Body of pancreas (tissue), 4 donors: ENCODE measurements around the gene NREP. TPM values are rescaled to one million over a fixed set of nuclear protein-coding genes. Genes with fewer than 3 reads are reported as not detected.

ENCODE experiments used
- ATAC-seq: fragments of 150-250 bp; one replicate; pipeline ENCODE4 v1.9.1; 2016
- DNase-seq, 4 donors: peaks; one replicate each; pipeline ENCODE4 v3.0.0-alpha.2; 2019
- H3K27ac ChIP-seq, 4 donors: fragments of 200-600 bp; sonication (generic); 1 replicate in 3 of 4; 2 replicates in 1 of 4; pipeline versions ENCODE4 v1.5.1 to v1.6.1; 2016 to 2019; ENCODE audit warnings: mild to moderate bottlenecking in 1 of 4, mixed read lengths in 1 of 4, moderate library complexity in 1 of 4
- H3K27me3 ChIP-seq, 2 donors: fragments of 200-600 bp; sonication (generic); one replicate each; pipeline ENCODE4 v1.6.0; 2016; ENCODE audit warnings: mild to moderate bottlenecking in 1 of 2
- H3K36me3 ChIP-seq, 2 donors: fragments of 200-600 bp; sonication (generic); replicated peaks in 1 of 2; 2 replicates each; pipeline ENCODE4 v1.5.1; 2016; ENCODE audit warnings: low read depth in 2 of 2; ENCODE audit not compliant: insufficient read depth in 1 of 2
- H3K4me1 ChIP-seq: fragments of 200-600 bp; sonication (generic); one replicate; pipeline ENCODE4 v1.6.0; 2016
- H3K4me3 ChIP-seq, 2 donors: fragments of 200-600 bp; sonication (generic); 1 replicate in 1 of 2; 2 replicates in 1 of 2; pipeline ENCODE4 v1.5.1; 2016 to 2019
- H3K9me3 ChIP-seq, 3 donors: fragments of 200-600 bp; sonication (generic); 1 replicate in 2 of 3; 2 replicates in 1 of 3; pipeline ENCODE4 v1.5.1; 2016
- POLR2A ChIP-seq, 3 donors: fragments of 450-650 bp; IDR thresholded peaks; one replicate each; pipeline ENCODE4 v1.6.1; 2016; ENCODE audit warnings: antibody characterized with exemption in 3 of 3, mild to moderate bottlenecking in 2 of 3
- WGBS, 2 donors: methylation state at CpG; one replicate each; pipeline ENCODE4 v1.1.5; 2017; 5-methylcytosine and 5-hydroxymethylcytosine counted together
- intact Hi-C: fragments of 100-400 bp; cut with DNase I; formaldehyde crosslinking; loops from one replicate; pipeline ENCODE4 v1.15.1; 2023
- total RNA-seq, 2 donors: library from RNA; depleted of rRNA; stranded (reverse); fragments of >200 nt; gene quantifications; one replicate each; pipeline ENCODE4 v1.1.0, GENCODE V29; 2016
- TF ChIP-seq, protein P1 (sequence below), 7 experiments: fragments of 450-650 bp in 4 of 7; fragments of 200-600 bp in 3 of 7; sonication (generic) in 3 of 7; IDR thresholded peaks; one replicate each; pipeline ENCODE4 v1.5.1; 2016 to 2019; ENCODE audit warnings: antibody characterized with exemption in 7 of 7

The NREP gene
- total RNA-seq, 2 donors from 2014 or later, result 4.4 to 5.3 TPM

DNA sequence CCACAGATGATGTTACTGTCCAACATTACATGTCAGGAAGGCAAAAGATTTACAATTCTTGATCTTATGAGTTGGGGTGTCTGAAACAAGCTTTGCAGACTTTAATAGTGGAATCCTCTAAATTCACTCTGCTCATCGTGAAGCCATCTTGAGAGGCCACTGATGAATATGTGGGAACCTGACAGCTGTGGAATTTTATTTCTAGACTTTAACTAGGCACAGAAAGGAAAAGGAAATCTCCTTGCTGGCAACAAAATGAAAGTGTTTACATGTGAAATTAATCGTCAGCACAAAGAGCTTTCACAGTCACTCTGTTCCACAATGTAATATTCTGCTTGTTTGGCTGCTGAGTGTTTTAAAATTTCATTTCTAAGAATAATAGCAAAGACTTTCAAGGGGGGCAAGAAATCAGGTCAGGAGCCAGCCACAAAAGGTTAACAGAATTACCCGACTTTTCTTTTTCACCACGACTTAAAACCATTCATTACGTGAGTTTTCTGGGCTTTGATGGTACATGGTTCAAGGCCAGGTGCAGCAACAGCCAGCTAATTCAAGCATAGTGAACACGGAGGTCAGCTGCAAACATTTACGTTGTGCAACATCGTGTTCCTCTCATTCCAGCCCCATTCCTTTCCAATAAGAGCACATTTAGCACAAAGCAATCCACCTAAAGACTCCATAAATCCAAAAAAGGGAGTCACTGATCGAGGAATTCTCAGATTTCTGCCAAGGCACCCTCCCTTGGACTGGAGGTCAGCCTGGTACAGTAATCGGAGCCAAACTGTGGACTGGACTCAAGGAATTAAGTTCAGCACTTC, 14.6 kb downstream of the NREP start:
- peaks cover 14% of the 10 kb centered on the region for H3K4me1 ChIP-seq
- ATAC-seq (peak; percentile 76), DNase-seq (peak; percentile 16 to 58 (median 38))
- intact Hi-C loops, result no loop called here
- H3K27me3 ChIP-seq, result no peaks in the 10 kb centered on the region
- TF ChIP-seq, protein P1, sequence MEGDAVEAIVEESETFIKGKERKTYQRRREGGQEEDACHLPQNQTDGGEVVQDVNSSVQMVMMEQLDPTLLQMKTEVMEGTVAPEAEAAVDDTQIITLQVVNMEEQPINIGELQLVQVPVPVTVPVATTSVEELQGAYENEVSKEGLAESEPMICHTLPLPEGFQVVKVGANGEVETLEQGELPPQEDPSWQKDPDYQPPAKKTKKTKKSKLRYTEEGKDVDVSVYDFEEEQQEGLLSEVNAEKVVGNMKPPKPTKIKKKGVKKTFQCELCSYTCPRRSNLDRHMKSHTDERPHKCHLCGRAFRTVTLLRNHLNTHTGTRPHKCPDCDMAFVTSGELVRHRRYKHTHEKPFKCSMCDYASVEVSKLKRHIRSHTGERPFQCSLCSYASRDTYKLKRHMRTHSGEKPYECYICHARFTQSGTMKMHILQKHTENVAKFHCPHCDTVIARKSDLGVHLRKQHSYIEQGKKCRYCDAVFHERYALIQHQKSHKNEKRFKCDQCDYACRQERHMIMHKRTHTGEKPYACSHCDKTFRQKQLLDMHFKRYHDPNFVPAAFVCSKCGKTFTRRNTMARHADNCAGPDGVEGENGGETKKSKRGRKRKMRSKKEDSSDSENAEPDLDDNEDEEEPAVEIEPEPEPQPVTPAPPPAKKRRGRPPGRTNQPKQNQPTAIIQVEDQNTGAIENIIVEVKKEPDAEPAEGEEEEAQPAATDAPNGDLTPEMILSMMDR (IDR thresholded peaks at IDR 0.05), result no peak
- no peak for TF ChIP-seq POLR2A (IDR thresholded peaks at IDR 0.05)
- H3K9me3 ChIP-seq, result no peaks in the 10 kb centered on the region
- H3K27ac ChIP-seq, result peak overlapping the region in 3 of 4 donors; percentile 37 to 69 (median 47)
- H3K4me3 ChIP-seq, result no peak overlapping the region
- no peaks in the 10 kb centered on the region for H3K36me3 ChIP-seq
- WGBS, 2 donors, result 5 to 13% methylated on average over 10 of the region's 10 CpGs

DNA sequence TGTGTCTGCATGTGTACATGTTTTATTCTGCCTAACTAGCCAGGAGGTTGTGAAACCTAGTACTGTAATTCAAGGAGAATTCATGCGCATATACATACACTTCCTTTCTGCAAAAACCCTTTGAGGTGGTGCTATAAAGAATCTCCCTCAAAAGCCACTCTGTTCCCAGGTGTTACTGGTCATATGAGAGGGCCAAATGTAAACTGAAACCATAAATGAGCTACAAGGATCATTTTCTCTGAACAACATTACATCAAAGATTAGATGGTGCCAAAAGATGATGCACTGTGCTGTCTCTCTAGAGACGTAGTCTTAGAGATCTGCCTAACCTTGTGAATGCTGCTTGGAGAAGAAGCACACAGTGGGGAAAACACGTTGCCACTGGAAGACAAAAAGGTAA, 15.7 kb downstream of the NREP start:
- TF ChIP-seq, protein P1 (IDR thresholded peaks at IDR 0.05), result no peak
- no peak for TF ChIP-seq POLR2A (IDR thresholded peaks at IDR 0.05)
- no peak for ATAC-seq
- Histone ChIP-seq H3K9me3 (no peaks in the 10 kb centered on the region), H3K27me3 (no peaks in the 10 kb centered on the region), H3K36me3 (no peaks in the 10 kb centered on the region), H3K27ac (no peak overlapping the region), H3K4me1 (peaks cover 14% of the 10 kb centered on the region), H3K4me3 (no peak overlapping the region)
- DNase-seq, result no peak
- intact Hi-C loops, result no loop called here
- 83 to 84% methylated on average over 3 of the region's 3 CpGs for WGBS, 2 donors

DNA sequence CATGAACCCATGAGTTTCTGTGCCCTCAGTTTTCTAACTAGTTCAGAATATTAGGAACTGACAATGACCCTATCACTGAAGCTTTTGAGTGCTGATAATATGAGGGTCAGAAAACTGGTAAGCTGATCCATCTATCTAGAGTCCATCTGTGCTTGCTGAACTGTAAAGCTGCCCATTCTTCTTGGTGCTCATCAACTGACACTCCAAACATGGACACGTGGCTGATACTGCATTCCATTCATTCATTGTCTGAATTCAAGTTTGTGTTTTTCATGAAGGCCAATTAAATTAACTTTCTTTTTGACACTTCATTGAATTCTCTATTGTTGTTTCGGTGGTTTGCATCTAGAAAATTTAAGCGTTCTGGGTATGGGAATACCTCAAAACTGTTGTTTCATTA, 17.6 kb downstream of the NREP start:
- H3K9me3 ChIP-seq, result no peaks in the 10 kb centered on the region
- TF ChIP-seq, protein P1 (IDR thresholded peaks at IDR 0.05), result no peak
- no peak for TF ChIP-seq POLR2A (IDR thresholded peaks at IDR 0.05)
- ATAC-seq, result no peak

DNA sequence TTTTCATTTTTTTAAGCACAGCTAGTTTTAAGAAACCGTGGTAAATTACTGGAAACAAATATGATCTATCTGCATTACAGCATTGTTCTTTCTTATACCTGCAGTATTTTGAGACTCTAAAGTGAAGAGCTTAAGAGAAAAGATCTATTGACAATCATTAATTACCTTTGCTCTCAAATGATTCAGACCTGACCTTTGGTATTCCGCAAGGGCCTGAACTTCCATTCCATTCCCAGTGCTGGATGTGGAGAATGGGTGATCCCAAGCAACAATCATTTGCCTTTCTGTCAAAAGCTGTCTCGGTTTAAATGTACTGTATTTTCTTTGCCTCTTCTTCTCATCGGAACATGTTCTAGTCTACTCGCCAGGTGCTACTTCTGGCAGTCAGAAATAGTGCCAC, 18.9 kb downstream of the NREP start:
- intact Hi-C loops, result no loop called here
- Histone ChIP-seq H3K4me3 (no peak overlapping the region), H3K27me3 (no peaks in the 10 kb centered on the region), H3K27ac (no peak overlapping the region), H3K36me3 (no peaks in the 10 kb centered on the region), H3K4me1 (peaks cover 20% of the 10 kb centered on the region), H3K9me3 (no peaks in the 10 kb centered on the region)
- no peak for DNase-seq
- TF ChIP-seq, protein P1 (IDR thresholded peaks at IDR 0.05), result no peak
- TF ChIP-seq POLR2A (IDR thresholded peaks at IDR 0.05), result no peak
- ATAC-seq, result no peak
- 89 to 90% methylated on average over 5 of the region's 5 CpGs for WGBS, 2 donors

More for the DNA sequence above, 17.6 kb downstream of the NREP start:
- no peak overlapping the region for H3K27ac ChIP-seq
- 83 to 92% methylated on average over 3 of the region's 3 CpGs for WGBS, 2 donors
- no peak overlapping the region for H3K4me3 ChIP-seq
- no peaks in the 10 kb centered on the region for H3K27me3 ChIP-seq
- no peaks in the 10 kb centered on the region for H3K36me3 ChIP-seq
- intact Hi-C loops, result no loop called here
- H3K4me1 ChIP-seq, result peaks cover 17% of the 10 kb centered on the region
- no peak for DNase-seq

DNA sequence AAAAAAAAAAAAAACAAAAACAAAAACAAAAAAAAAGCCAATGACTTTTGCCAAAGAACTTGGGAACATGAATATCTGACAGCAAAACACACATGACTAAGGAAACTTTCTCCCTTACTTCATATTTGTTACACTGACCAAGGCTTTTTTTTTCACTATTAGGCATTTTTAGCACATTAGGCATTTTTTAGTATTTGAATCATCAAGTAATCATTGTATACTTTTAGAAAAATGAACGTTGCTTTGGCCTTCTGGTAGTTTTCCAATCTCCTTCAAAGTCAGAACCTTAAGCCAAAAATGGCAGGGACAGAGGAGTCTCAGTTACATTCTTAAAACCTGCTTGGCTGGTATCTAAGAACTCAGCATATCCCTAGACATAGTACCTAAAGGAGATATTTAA, 19.3 kb downstream of the NREP start:
- Histone ChIP-seq H3K36me3 (no peaks in the 10 kb centered on the region), H3K4me1 (peaks cover 16% of the 10 kb centered on the region), H3K4me3 (no peak overlapping the region), H3K9me3 (no peaks in the 10 kb centered on the region), H3K27me3 (no peaks in the 10 kb centered on the region), H3K27ac (no peak overlapping the region)
- TF ChIP-seq POLR2A (IDR thresholded peaks at IDR 0.05), result no peak
- TF ChIP-seq, protein P1 (IDR thresholded peaks at IDR 0.05), result no peak
- intact Hi-C loops, result no loop called here
- 6 to 16% methylated on average over 1 of the region's 1 CpG for WGBS, 2 donors
- DNase-seq (no peak), ATAC-seq (no peak)
